ENCODE measurements around the gene SPTB. TPM values are rescaled to one million over a fixed set of nuclear protein-coding genes. Genes with fewer than 3 reads are reported as not detected.

Gene SPTB
- total and polyA plus RNA-seq, 10 donors: 0.06 to 20.9 (median 3.9) TPM

GRCh38 chr14:64758025-64758521 lies 121.6 kb downstream of the SPTB start:
- Histone ChIP-seq H3K36me3 (no peaks in the 10 kb centered on the region), H3K4me3 (no peak overlapping the region), H3K27me3 (replicated peaks in 1 of 7) (peaks cover 0 to 12% (median 0%) of the 10 kb centered on the region in 7 donors), H3K9me3 (no peaks in the 10 kb centered on the region), H3K27ac (peak overlapping the region; percentile 3 to 68 (median 46)), H3K4me1 (peaks cover 12 to 80% (median 49%) of the 10 kb centered on the region in 6 donors)
- 71 to 88% (median 73%) methylated on average over 3 of the region's 3 CpGs for WGBS, 5 donors
- TF ChIP-seq CTCF (IDR thresholded peaks at IDR 0.05 in 8 of 11, conservative IDR thresholded peaks at IDR 0.05 in 3 of 11) (no peak), POLR2AphosphoS5 (IDR thresholded peaks at IDR 0.05) (peak in 1 of 3 donors; percentile 39), POLR2A (IDR thresholded peaks at IDR 0.05) (no peak)
- peak; percentile 72 for DNase-seq
- intact Hi-C loops (cut with DNase I; ENCODE audit: low total_unique reads): no loop called here

GRCh38 chr14:64757601-64758000 lies 122.1 kb downstream of the SPTB start:
- peak overlapping the region in 5 of 8 donors; percentile 13 to 68 (median 59) for H3K27ac ChIP-seq
- no peak overlapping the region for H3K4me3 ChIP-seq
- 78 to 89% (median 80%) methylated on average over 3 of the region's 3 CpGs for WGBS, 5 donors
- peak; percentile 56 for DNase-seq
- TF ChIP-seq POLR2A (IDR thresholded peaks at IDR 0.05) (no peak), CTCF (IDR thresholded peaks at IDR 0.05 in 8 of 11, conservative IDR thresholded peaks at IDR 0.05 in 3 of 11) (no peak), POLR2AphosphoS5 (IDR thresholded peaks at IDR 0.05) (no peak)
- intact Hi-C loops (cut with DNase I; ENCODE audit: low total_unique reads): no loop called here
- H3K9me3 ChIP-seq: no peaks in the 10 kb centered on the region
- H3K4me1 ChIP-seq: peaks cover 8 to 76% (median 45%) of the 10 kb centered on the region in 6 donors
- peaks cover 0 to 8% (median 0%) of the 10 kb centered on the region in 7 donors for H3K27me3 ChIP-seq (replicated peaks in 1 of 7)
- no peaks in the 10 kb centered on the region for H3K36me3 ChIP-seq

- H3K27me3 ChIP-seq (replicated peaks in 1 of 7): peaks cover 0 to 4% (median 0%) of the 10 kb centered on the region in 7 donors
- WGBS, 5 donors: 79 to 96% (median 94%) methylated on average over 5 of the region's 5 CpGs
- H3K9me3 ChIP-seq: no peaks in the 10 kb centered on the region
- no peak overlapping the region for H3K4me3 ChIP-seq
- intact Hi-C loops (cut with DNase I; ENCODE audit: low total_unique reads): no loop called here
- peak; percentile 47 for DNase-seq
- H3K4me1 ChIP-seq: peaks cover 4 to 67% (median 36%) of the 10 kb centered on the region in 6 donors
- TF ChIP-seq POLR2AphosphoS5 (IDR thresholded peaks at IDR 0.05) (no peak), CTCF (IDR thresholded peaks at IDR 0.05 in 8 of 11, conservative IDR thresholded peaks at IDR 0.05 in 3 of 11) (no peak), POLR2A (IDR thresholded peaks at IDR 0.05) (no peak)
- H3K27ac ChIP-seq: peak overlapping the region in 3 of 8 donors; percentile 47 to 68 (median 48)
- H3K36me3 ChIP-seq: no peaks in the 10 kb centered on the region
Observed at GRCh38 chr14:64756712-64757111, 123.0 kb downstream of the SPTB start.

GRCh38 chr14:64755781-64756221 lies 123.9 kb downstream of the SPTB start:
- Histone ChIP-seq H3K36me3 (no peaks in the 10 kb centered on the region), H3K4me3 (no peak overlapping the region), H3K27me3 (replicated peaks in 1 of 7) (no peaks in the 10 kb centered on the region), H3K9me3 (no peaks in the 10 kb centered on the region), H3K27ac (peak overlapping the region in 4 of 8 donors; percentile 5 to 68 (median 48)), H3K4me1 (peaks cover 4 to 58% (median 27%) of the 10 kb centered on the region in 6 donors)
- no peak for DNase-seq
- 67 to 81% (median 70%) methylated on average over 9 of the region's 9 CpGs for WGBS, 5 donors
- intact Hi-C loops (cut with DNase I; ENCODE audit: low total_unique reads): no loop called here
- TF ChIP-seq CTCF (IDR thresholded peaks at IDR 0.05 in 8 of 11, conservative IDR thresholded peaks at IDR 0.05 in 3 of 11): no peak
